ENCODE measurements around the gene ITGB4. TPM values are rescaled to one million over a fixed set of nuclear protein-coding genes. Genes with fewer than 3 reads are reported as not detected.

Gene ITGB4
- total RNA-seq, 1 donor from 2014 or later: 34.7 TPM

- Histone ChIP-seq H3K27me3 (ENCODE audit: low read depth) (peaks cover 27% of the 10 kb centered on the region), H3K4me1 (peaks cover 18% of the 10 kb centered on the region), H3K36me3 (peaks cover 5% of the 10 kb centered on the region), H3K4me3 (peak overlapping the region; percentile 55), H3K9me3 (no peaks in the 10 kb centered on the region), H3K27ac (peak overlapping the region; percentile 80)
- peak; percentile 46 for DNase-seq
- peak; percentile 2 to 13 for ATAC-seq
- intact Hi-C loops (cut with DNase I): no loop called here
- TF ChIP-seq CTCF (IDR thresholded peaks at IDR 0.05): no peak
Observed at GRCh38 chr17:75722076-75722475, 817 bp downstream of the ITGB4 start.

DNA sequence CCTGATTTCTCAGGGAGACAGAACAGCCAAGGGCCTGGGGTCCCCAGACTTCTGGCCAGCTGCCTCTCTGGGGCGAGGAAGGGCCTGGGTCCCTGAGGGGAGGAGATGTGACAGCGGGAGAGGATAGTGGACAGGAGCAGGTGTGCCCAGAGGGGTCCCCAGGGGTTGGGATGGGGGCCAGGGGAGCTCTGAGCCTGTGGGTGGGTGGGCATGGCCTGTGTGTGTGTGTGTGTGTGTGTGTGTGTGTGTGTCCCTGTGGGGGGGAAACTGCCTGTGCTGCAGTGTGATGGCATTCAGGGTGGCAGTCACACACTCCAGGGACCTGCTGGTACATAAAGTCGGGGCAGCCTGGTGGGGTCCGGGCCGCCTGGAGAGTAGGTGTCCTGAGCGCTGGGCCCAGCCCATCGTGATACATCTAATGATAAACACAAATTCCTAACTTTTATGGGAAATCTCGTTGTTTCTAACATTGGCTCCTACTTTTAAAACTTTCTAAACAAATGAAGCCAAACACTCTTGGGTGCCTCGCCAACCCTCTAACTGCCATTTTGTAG is 1.4 kb downstream of the ITGB4 start:
- intact Hi-C loops (cut with DNase I): no loop called here
- DNase-seq: peak; percentile 41

GRCh38 chr17:75723171-75723930 is 2.1 kb downstream of the ITGB4 start:
- Histone ChIP-seq H3K4me1 (peaks cover 18% of the 10 kb centered on the region), H3K4me3 (peak overlapping the region; percentile 4), H3K27ac (no peak overlapping the region), H3K27me3 (ENCODE audit: low read depth) (peaks cover 27% of the 10 kb centered on the region), H3K9me3 (no peaks in the 10 kb centered on the region), H3K36me3 (peaks cover 5% of the 10 kb centered on the region)
- no peak for ATAC-seq
- peak; percentile 50 for DNase-seq
- intact Hi-C loops (cut with DNase I): no loop called here
- TF ChIP-seq CTCF (IDR thresholded peaks at IDR 0.05): no peak

More for the DNA sequence above, 1.4 kb downstream of the ITGB4 start:
- no peaks in the 10 kb centered on the region for H3K9me3 ChIP-seq
- H3K27ac ChIP-seq: peak overlapping the region; percentile 80
- H3K4me1 ChIP-seq: peaks cover 18% of the 10 kb centered on the region
- peaks cover 5% of the 10 kb centered on the region for H3K36me3 ChIP-seq
- no peak for ATAC-seq
- peak overlapping the region; percentile 55 for H3K4me3 ChIP-seq
- TF ChIP-seq CTCF (IDR thresholded peaks at IDR 0.05): no peak
- H3K27me3 ChIP-seq (ENCODE audit: low read depth): peaks cover 27% of the 10 kb centered on the region

- no peak for ATAC-seq
- Histone ChIP-seq H3K27me3 (ENCODE audit: low read depth) (peaks cover 23% of the 10 kb centered on the region), H3K4me1 (peaks cover 18% of the 10 kb centered on the region), H3K9me3 (no peaks in the 10 kb centered on the region), H3K36me3 (peaks cover 6% of the 10 kb centered on the region), H3K27ac (no peak overlapping the region), H3K4me3 (no peak overlapping the region)
- TF ChIP-seq CTCF (IDR thresholded peaks at IDR 0.05): no peak
- intact Hi-C loops (cut with DNase I): no loop called here
- DNase-seq: no peak
Observed at GRCh38 chr17:75724016-75725003, 3.1 kb downstream of the ITGB4 start.

DNA sequence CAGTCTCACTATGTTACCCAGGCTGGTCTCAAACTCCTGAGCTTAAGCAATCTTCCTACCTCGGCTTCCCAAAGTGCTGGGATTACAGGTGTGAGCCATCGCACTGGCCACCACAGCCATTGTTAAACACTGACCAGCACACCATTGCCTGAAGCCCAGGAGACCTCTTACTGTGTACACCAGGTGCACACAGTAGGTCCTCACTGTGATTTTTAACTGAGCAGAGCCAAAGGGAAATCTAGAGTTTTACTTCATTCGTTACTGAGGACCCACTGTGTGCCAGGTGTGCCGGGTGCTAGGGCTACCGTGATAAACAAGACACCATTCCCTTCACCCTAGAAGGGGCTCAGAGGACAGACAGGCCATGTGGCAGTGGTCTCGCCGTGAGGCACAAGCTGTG is 4.2 kb downstream of the ITGB4 start:
- H3K9me3 ChIP-seq: no peaks in the 10 kb centered on the region

More for the DNA sequence above, 4.2 kb downstream of the ITGB4 start:
- no peak for TF ChIP-seq CTCF (IDR thresholded peaks at IDR 0.05)
- H3K27ac ChIP-seq: no peak overlapping the region
- H3K36me3 ChIP-seq: peaks cover 14% of the 10 kb centered on the region
- DNase-seq (no peak), ATAC-seq (no peak)
- intact Hi-C loops (cut with DNase I): no loop called here
- H3K27me3 ChIP-seq (ENCODE audit: low read depth): peaks cover 11% of the 10 kb centered on the region
- peaks cover 13% of the 10 kb centered on the region for H3K4me1 ChIP-seq
- H3K4me3 ChIP-seq: no peak overlapping the region
